HepG2 (cell line): ENCODE data around the gene BICDL1. TPM values are rescaled to one million over a fixed set of nuclear protein-coding genes. Genes with fewer than 3 reads are reported as not detected.
A peak's percentile ranks its signal among the peaks of the same experiment; 100 is the strongest.

ENCODE experiments used
- GPN1 ChIP-seq: sonication (generic); formaldehyde crosslinking; IDR thresholded peaks from 2 replicates; pipeline ENCODE4 v1.5.1; 2020; ENCODE audit warnings: missing genetic modification reagents, borderline replicate concordance
- POGK ChIP-seq: sonication (generic); formaldehyde crosslinking; conservative IDR thresholded peaks from 2 replicates; pipeline ENCODE4 v1.8.0; 2022; ENCODE audit warnings: mild to moderate bottlenecking, moderate library complexity, missing genetic modification reagents
- RERE ChIP-seq: IDR thresholded peaks from 2 replicates; pipeline ENCODE4 v1.6.1; 2016; ENCODE audit warnings: low read depth, missing genetic modification reagents, missing compliant biosample characterization
- ZNF281 ChIP-seq: sonication (generic); formaldehyde crosslinking; IDR thresholded peaks from 2 replicates; pipeline ENCODE4 v1.4.0; 2020; ENCODE audit warnings: missing genetic modification reagents, borderline replicate concordance
- ZNF761 ChIP-seq: sonication (generic); formaldehyde crosslinking; conservative IDR thresholded peaks from 2 replicates; pipeline ENCODE4 v1.4.0; 2020; ENCODE audit warnings: mild to moderate bottlenecking, missing genetic modification reagents
- ZSCAN9 ChIP-seq: IDR thresholded peaks from 2 replicates; pipeline ENCODE4 v1.6.1; 2016; ENCODE audit warnings: borderline replicate concordance
- polyA plus RNA-seq, 8 experiments: library from polyadenylated mRNA; depleted of rRNA in 3 of 8; stranded (reverse) in 7 of 8; unstranded in 1 of 8; fragments of >200 nt; fragmentation: Illumina TruSeq in 4 of 8; extraction: Trizol in 4 of 8; gene quantifications; 2 replicates each; pipeline versions ENCODE4 v1.2.1 to v1.2.3, GENCODE V29; 2011 to 2016; ENCODE audit warnings: low read depth in 4 of 8, missing spikeins in 1 of 8, mixed read lengths in 1 of 8; ENCODE audit not compliant: insufficient read depth in 1 of 8
- total RNA-seq, 5 experiments: library from RNA; depleted of rRNA; stranded (reverse); fragments of >200 nt; fragmentation: Illumina TruSeq; extraction: Trizol; gene quantifications; 2 replicates each; pipeline ENCODE4 v1.2.3, GENCODE V29; 2016; ENCODE audit warnings: low read depth in 1 of 5
- TF ChIP-seq, protein P1 (sequence below): sonication (generic); formaldehyde crosslinking; IDR thresholded peaks from 2 replicates; pipeline ENCODE4 v1.8.0; 2022; ENCODE audit warnings: mild to moderate bottlenecking, missing genetic modification reagents, borderline replicate concordance
- TF ChIP-seq, protein P2 (sequence below): IDR thresholded peaks from 2 replicates; pipeline ENCODE4 v1.6.1; 2016; ENCODE audit warnings: mild to moderate bottlenecking
- TF ChIP-seq, protein P3 (sequence below): IDR thresholded peaks from 2 replicates; pipeline ENCODE4 v1.4.0; 2020; ENCODE audit warnings: mild to moderate bottlenecking, missing genetic modification reagents

The BICDL1 gene
- total and polyA plus RNA-seq, 2 of the 13 experiments (the other 11 are each of a cell fraction or from before 2014, with no cell fraction given): 3.6 to 9.7 TPM

DNA sequence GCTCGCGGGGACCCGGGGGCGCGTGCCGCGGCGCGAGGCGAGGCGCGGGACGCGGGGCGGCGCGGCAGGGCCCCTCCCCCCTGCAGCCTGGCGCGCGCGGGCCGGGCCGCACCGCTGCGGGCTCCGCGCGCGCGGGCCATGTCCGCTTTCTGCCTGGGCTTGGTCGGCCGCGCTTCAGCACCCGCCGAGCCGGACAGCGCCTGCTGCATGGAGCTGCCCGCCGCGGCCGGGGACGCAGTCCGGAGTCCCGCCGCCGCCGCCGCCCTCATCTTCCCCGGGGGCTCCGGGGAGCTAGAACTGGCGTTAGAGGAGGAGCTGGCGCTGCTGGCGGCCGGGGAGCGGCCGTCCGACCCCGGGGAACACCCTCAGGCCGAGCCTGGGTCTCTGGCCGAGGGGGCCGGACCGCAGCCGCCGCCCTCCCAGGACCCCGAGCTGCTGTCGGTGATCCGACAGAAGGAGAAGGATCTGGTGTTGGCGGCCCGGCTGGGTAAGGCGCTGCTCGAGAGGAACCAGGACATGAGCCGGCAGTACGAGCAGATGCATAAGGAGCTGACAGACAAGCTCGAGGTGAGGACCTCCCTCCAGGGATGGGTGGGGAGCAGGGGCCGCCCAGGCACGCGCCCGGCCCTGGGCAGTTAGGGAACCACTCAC lies 820 bp downstream of the BICDL1 start (continued):
- TF ChIP-seq ZNF281 (CRISPR knock-in tag) (peak; percentile 66; the same call in 1 of the 2 replicates), RERE (CRISPR knock-in tag) (no peak), POGK (CRISPR knock-in tag) (peak; percentile 91; the same call in 1 of the 2 replicates), GPN1 (peak; percentile 86; the same call in 1 of the 2 replicates), ZSCAN9 (CRISPR knock-in tag) (peak; percentile 91), ZNF761 (0 out of 2 replicates have a peak, but pooled peaks have one; percentile 59)
- TF ChIP-seq, protein P1, sequence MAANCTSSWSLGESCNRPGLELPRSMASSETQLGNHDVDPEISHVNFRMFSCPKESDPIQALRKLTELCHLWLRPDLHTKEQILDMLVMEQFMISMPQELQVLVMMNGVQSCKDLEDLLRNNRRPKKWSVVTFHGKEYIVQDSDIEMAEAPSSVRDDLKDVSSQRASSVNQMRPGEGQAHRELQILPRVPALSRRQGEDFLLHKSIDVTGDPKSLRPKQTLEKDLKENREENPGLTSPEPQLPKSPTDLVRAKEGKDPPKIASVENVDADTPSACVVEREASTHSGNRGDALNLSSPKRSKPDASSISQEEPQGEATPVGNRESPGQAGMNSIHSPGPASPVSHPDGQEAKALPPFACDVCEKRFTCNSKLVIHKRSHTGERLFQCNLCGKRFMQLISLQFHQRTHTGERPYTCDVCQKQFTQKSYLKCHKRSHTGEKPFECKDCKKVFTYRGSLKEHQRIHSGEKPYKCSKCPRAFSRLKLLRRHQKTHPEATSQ (CRISPR knock-in tag): no peak
- TF ChIP-seq, protein P2, sequence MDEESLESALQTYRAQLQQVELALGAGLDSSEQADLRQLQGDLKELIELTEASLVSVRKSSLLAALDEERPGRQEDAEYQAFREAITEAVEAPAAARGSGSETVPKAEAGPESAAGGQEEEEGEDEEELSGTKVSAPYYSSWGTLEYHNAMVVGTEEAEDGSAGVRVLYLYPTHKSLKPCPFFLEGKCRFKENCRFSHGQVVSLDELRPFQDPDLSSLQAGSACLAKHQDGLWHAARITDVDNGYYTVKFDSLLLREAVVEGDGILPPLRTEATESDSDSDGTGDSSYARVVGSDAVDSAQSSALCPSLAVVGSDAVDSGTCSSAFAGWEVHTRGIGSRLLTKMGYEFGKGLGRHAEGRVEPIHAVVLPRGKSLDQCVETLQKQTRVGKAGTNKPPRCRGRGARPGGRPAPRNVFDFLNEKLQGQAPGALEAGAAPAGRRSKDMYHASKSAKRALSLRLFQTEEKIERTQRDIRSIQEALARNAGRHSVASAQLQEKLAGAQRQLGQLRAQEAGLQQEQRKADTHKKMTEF (CRISPR knock-in tag): peak; percentile 49; the same call in 1 of the 2 replicates
- TF ChIP-seq, protein P3, sequence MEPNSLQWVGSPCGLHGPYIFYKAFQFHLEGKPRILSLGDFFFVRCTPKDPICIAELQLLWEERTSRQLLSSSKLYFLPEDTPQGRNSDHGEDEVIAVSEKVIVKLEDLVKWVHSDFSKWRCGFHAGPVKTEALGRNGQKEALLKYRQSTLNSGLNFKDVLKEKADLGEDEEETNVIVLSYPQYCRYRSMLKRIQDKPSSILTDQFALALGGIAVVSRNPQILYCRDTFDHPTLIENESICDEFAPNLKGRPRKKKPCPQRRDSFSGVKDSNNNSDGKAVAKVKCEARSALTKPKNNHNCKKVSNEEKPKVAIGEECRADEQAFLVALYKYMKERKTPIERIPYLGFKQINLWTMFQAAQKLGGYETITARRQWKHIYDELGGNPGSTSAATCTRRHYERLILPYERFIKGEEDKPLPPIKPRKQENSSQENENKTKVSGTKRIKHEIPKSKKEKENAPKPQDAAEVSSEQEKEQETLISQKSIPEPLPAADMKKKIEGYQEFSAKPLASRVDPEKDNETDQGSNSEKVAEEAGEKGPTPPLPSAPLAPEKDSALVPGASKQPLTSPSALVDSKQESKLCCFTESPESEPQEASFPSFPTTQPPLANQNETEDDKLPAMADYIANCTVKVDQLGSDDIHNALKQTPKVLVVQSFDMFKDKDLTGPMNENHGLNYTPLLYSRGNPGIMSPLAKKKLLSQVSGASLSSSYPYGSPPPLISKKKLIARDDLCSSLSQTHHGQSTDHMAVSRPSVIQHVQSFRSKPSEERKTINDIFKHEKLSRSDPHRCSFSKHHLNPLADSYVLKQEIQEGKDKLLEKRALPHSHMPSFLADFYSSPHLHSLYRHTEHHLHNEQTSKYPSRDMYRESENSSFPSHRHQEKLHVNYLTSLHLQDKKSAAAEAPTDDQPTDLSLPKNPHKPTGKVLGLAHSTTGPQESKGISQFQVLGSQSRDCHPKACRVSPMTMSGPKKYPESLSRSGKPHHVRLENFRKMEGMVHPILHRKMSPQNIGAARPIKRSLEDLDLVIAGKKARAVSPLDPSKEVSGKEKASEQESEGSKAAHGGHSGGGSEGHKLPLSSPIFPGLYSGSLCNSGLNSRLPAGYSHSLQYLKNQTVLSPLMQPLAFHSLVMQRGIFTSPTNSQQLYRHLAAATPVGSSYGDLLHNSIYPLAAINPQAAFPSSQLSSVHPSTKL (CRISPR knock-in tag): peak; percentile 63; the same call in 1 of the 2 replicates
